NCI-H748 (cell line): ENCODE data around the gene PPM1H.

Experiments
- DNase-seq: peaks from one replicate; lab custom pipeline; 2025; ENCODE audit not compliant: unreplicated experiment; lab: John Stamatoyannopoulos, UW

Gene PPM1H

DNA sequence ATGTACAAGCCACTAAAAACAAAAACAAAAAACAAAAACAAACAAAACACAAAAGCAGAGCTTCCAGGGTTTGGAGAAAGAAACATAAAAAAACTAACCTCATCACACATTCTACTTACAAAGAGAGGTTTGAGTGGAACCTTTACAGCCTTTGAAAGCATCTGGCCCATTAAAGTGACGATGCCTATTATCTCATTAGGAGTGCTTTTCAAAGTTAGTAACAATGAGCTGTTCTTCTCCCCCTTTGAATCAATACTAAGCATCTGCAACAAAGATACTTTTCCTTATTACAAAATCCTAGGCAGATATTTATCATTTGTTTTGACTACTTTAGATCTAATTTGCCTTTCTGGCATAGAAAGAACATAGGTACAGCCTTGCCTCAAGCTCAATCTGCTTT is 217.3 kb downstream of the PPM1H start:
- DNase-seq, result peak; percentile 51

DNA sequence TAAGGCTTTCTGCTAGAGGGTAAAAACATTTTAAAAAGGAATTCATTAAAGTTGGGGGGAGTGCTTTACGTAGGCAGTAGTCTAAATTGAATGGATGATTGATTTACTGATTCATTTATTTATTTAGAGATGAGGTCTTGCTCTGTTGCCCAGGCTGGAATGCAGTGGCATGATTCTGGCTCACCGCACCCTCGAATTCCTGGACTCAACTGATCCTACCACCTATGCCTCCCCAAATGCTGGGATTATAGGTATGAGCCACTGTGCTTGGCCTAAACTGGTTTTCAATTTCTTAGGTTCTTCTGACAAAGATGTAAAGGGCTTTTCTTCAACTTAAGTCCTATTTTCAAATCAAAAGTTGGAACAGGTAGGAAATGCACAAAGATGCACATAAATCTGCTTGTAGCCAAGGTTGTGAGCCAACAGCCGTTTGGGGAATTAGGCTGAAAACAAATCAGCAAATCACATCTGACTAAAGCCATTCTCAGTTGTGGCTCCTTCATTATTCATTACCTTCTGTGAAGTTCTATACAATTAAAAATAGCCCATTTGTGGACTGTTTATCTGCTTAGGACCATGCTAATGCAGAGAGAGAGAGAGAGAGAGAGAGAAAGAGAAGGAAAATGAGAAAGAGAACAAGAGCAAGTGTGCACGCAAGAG is 218.0 kb downstream of the PPM1H start:
- no peak for DNase-seq

DNA sequence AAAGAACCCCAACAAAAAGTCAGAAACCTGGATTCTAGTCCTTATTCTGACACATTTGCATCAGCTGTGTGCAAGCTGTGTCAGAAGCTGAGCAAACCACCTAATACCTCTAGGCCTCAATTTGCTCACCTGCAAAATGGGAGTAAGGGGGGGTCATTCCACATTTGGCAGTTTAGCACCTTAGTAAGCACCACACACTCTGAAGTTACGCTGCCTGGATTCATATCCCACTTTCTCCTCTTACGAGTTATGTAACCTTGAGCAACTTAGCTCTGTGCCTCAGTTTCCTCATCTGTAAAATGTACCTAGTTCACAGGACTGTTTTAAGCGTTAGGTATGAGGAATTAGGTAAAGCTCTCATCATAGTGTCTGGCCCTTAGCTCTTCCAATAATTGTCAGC is 218.9 kb downstream of the PPM1H start:
- DNase-seq, result no peak

DNA sequence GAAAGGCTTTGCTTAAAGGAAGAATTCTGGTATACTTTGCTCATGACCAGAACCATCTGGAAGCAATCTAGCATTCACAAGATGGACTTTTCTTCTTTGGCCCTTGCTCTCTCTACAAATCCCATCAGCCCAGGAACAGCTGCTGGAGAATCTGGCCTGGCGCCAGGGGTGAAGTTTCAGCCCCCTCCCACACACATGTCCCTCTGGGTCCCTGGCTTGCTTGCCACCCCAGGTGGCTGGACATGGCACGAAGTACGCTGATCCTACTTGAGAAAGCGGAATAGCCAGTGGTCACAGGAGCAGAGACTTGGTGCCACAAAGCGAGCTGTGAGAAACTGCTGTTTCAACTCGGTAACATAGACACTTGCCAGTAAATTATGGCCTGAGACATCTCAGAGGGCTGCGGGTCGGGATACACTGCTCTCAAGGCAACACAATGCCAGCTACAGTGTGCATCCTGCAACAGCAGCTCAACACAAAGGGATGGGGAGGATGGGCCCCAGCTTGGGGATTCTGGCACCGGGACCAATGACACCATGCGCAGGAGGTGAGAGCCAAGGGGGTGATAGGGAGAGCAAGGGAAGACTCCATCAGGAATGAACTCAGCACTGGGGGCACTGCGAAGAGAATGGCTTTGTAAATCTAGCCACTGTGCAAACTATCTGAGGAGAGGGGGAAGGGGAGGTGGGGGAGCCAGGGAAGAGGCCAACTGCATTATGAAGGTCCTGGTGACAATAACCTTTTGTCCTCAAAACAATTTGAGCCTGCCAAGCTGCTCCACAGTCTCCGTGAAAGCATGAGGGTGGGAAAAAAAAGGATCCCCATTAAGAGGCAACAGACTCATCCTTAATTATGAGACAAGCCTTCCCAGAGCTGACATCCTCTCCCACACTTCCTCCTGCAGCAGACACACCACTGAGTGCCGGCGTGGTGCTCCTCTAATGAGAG is 219.9 kb downstream of the PPM1H start:
- peak; percentile 15 for DNase-seq

DNA sequence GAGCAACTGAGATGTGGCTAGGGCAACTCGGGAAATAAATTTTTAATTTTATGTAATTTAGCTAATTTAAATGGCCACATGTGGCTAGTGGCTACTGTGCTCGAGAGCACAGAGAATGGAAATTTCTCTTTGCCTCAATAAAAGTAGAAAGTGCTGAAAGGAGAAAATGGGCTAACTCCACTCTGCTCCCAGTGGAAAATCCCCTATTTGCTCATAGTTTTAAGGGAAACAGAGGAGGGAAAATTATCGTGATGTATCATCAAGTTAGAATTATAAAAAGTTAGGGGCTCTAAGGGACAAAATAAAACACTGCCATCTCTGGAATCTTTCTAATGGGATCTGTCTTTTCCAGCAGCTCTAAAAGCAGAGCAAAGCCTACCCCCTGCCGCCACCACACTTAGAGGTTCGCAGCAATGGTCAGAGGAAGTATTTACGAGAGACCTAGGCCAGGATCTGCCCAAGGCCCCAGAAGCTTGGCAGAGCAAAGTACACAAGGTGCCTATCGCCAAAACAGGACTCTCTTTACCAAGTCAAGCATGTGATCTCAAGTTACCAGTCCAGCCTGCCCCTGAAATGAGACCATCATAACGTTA is 220.7 kb downstream of the PPM1H start:
- DNase-seq, result no peak

DNA sequence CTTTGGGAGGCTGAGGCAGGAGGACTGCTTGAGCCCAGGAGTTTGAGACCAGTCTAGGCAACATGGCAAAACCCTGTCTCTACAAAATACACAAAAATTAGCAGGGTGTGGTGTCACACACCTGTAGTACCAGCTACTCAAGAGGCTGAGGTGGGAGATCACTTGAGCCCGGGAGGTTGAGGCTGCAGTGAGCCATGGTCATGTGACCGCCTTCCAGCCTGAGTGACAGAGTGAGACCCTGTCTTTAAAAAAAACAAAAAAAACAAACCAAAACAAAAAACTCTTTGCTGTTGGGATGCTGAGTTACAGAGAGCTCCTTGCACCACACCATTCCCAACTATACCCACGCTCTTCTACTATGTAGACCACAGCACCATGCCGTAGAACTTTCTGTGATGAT is 221.2 kb downstream of the PPM1H start:
- no peak for DNase-seq

DNA sequence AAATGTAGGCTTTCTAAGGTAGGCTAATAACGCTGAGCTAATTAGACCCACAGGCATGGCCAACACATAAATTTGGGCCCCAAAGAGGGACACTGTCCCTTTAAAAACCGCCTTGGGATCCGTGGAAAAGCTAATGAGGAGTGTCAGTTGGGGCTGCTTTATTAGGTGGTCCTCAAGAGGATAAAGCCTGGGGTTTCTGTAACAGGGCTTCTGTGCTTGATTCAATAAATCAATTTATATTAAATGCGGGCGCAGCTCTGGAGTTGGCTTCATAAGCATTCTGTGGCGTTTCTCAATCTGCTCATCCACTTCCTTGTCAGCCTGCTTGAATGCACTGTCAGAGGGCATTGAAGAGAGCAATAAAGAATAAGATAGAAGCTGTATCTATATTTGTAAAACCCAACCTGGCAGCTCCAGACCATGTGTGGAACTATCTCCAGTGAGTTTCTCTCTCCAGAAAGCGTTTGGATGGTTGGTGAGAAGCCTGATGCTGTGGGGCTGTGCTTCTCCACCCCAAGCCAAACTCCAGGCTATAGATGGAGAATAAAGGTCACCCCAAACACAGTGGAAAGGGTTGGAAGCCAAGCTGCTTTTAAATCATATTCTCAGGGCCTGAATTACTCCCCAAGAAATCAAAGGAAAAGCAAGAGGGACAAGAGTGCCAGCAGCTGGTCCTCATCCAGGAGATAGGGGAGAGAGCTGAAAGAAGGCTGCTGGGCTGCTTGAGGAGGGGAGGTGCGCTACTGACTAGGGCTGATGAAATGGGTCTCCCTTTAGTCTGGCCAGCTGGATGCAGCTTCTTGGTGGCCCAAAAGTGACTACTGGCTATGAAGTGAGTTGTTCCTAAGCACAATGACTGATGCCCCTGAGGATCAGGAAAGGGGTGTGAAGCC is 222.0 kb downstream of the PPM1H start:
- DNase-seq, result no peak

DNA sequence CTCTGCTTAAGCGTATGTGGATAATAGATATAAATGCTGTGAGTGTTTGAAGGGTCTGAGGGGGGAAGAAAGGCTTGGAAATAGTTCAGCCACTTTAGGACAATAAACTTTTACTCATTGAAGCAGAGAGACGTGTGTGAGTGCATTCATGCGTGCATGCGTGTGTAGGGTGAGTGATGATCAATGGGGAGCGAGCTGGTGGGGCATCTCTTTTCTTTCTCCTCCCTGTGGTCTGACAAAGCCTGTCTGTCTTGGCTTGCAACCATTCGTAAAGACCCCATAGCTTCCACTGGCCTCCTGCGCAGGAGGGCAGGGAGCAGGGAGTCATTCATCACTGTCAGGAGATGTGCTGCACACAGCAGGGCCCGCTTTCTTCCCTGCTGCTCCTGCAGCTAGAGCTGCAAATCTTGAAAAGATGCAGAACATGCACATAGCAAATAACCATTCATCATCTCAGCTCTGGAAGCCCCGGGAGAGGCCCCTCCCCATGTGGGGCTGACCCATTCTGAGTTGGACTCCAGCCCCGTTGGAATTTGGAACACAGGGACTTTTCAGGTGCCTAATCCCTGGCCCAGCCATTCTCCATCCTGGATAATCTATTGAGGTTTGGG is 223.2 kb downstream of the PPM1H start:
- DNase-seq, result no peak

DNA sequence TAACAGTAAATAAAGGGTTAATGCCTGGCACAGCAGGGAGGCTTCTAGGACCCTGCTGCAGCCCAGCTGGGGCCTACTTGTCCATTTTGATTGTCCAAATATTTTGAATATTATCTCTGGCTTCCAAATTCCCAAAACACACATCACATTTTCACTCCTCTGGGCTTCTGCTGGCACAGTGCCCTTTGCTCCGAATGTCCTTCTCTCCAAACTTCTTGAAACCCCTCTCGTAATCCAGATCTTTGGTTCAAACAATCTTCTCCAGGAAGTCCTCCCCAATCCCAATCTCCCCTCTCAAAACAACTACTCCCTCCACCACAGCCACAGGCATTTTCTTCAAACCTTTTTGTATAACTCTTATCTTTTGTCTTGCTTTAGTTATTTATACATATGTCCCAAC is 225.6 kb downstream of the PPM1H start:
- DNase-seq, result no peak

DNA sequence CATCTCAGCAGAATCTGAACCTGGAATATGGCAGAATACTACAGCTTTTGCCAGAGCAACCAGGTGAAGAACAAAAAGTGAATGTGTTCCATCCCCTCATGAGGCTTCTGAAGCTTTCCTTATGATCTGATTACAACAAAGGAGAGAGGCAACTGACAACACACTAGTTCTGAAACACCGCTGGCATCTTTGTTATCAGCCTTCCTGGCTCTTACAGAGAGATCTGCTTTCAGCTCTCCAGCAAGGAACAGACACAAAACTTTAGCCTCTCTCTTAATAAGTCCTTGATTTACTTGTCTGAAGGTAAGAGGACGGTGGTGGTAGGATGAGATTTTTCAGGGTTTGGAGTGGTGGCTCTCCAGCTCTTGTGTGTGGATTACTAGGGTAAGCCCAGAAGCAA is 227.0 kb downstream of the PPM1H start:
- no peak for DNase-seq

DNA sequence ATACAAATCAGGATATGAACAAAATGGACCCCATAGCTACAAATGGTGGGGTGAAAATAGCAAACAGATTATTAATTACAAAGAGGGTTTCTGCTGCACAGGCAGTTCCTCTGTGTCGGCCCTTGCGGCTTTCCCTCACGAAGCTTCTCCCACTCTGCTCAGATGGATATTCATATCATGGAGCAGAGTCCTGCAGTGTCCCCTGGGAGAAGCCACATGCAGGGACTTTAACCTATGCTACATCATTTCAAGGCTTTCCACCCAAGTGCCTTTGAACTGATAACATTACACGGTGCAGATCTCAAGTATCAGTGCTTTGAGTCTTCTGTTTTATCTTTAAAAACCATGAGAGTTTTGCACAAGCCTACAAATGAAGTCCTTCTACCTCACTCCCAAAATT is 229.1 kb downstream of the PPM1H start:
- DNase-seq, result no peak

DNA sequence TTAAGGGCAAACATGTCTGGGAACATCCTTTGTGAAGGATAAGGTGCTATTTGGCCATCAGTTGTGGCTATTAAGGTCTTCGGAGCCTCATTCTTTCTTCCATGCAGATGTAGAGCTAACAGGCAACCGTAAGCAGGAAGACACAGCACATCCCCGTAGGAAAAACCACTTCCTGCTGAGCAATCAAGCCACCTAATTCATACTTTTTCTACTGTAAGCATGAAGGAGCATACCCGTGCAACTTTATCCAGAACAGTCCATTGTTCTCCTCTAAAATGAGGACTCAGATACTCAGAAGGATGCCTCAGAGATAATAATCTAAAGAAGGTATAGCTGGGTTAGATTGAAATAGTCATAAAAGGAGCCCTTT is 232.0 kb downstream of the PPM1H start:
- DNase-seq, result no peak

DNA sequence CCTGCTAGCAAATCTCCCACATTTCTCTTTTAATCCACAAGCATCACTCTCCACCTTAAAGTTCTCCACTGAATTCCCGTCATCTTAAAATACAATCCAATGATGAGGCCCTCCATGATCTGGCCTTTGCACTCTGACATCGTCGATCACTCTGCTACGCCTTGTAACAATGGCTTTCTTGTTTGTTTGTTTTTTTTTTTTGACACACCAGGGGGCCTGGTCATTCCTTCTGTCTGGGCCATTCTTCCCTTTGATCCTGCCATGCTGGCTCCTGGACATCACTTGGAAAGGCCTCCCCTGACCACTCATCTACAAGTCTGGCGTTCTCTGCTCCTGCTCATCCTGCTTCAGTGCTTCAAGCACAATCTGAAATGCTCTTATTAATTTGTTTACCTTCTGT is 233.5 kb downstream of the PPM1H start:
- no peak for DNase-seq

DNA sequence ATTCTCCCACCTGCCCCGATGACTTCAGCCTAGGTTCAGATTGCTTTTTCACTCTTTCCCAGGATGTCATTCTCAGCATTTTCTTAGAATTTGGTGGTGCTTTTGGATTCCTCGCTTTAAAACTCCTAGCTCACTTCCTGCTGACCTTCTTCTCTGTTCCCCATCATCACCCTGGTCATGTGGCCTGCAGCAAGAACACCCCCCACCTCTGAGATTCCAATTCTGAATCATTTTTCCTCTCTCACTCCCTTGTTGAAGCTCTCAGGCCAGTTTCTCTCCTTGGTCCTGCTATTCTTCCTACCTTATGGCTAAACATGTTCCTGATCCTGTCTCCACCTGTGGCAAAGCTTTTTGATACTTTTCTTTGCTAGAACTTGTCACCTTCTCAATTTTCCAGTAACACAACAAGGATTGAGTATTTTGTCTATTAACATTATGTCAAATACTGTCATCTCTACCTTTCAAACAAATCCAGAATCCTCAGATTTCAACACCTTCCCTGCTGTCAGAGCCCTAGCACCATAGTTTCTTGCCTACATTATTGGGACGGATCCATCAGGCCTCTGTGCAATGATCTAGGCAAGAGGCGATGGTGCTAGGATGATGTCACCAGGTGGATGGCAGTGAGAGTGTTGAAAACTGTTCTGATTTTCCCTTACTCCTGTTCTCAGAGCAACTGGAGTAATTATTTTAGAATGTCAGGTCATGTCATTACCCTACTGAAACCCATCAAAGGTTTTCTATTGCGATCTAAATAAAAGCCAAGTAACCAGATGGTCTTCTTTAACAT is 234.7 kb downstream of the PPM1H start:
- no peak for DNase-seq

DNA sequence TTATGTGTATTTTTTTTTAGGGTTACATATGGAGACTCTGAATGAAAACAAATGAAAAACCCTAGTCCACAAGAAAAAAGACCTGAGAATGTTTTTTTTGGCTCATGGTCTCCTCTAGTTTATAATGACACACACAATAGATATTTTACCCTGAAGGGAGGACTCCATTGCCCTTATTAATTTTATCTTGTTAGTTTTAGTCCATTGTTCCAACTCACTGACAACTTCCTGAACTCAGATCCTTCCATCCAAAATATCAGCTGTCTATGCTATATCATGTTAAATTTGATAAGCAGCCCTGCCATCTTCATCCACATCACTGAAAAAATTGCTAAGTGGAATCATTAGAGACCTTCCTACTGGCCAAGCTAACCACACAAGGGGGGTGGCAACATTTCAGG is 236.2 kb downstream of the PPM1H start:
- no peak for DNase-seq

DNA sequence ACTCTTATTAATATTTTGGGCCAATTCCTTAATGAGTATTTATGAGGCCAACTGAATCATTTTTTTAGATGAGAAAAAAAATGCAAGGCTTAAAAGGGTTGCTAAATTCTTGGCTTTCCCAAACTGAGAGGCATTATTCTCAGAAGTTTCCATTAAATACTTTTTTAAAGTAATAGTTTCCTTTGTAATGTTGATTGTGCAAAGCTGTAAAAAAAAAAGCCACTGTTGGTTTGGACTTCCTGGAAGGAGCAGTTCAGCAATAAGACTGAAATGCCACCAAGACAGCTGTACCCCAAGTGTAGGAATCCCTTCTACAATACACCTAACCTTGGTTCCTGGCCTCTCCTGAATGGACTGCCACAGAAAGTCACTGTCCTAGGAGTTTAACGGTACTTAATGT is 237.1 kb downstream of the PPM1H start:
- DNase-seq, result no peak

DNA sequence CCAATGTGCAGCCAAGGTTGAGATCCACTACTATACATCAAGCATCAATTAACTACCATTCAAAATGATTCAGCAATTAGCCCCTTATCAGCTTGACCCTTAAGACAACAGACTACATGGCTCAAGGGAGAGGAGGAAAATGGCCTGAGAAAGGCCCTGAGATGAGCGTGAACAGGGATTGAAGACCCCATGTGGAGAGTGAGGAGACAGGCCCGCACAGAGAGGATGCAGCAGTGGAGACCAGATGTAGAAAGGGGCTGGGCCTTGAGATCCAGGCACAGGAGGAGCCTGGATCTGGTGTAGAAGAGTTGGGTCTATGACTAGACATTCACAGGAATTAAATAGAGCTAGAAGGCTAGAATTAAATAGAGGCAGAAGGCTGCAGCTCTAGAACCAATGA is 239.3 kb downstream of the PPM1H start:
- DNase-seq, result no peak

DNA sequence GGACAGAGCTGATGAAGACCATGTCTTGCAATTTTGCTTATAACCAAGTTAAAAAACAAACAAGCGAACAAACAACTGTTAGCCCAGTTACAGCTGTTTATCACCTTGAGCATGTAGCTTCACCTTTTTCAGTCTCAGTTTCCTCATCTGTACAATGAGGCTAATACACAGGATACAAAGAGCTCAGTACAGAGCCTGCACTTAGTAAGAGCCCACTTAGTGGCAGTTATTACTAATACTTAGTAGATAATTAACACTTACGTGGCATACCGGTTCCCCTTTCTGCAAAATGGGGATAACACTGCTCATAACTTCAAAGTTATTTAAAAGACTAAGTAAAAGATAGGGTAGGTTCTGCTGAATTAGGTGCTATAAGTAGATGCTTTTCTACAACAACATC is 240.3 kb downstream of the PPM1H start:
- no peak for DNase-seq

DNA sequence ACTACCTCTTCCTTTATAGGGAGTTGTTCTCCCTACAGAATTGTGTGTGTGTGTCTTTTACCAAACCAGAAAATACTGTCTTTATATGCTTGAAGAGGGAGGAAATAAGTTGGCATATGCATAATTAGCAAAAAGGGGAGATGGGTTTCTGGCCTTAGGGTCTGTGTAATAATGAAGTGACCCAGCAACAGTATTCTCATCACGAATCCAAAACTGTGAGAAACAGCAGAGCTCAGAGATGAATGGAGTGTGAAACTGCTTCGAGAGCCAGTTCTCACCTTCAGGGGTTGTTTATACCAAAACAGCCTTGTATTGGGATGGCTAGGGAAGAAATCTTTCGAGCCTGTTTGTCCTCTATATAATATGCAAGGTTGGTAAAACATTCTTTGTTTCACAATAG is 240.8 kb downstream of the PPM1H start:
- DNase-seq, result no peak
